ENCODE measurements around the gene TOMM20.
A peak's percentile ranks its signal among the peaks of the same experiment; 100 is the strongest.
"Not testable (repeated sequence)": the region's sequence is repeated elsewhere in the genome, so short reads cannot be mapped to it uniquely, and the experiment has no call there.

TOMM20 gene

DNA sequence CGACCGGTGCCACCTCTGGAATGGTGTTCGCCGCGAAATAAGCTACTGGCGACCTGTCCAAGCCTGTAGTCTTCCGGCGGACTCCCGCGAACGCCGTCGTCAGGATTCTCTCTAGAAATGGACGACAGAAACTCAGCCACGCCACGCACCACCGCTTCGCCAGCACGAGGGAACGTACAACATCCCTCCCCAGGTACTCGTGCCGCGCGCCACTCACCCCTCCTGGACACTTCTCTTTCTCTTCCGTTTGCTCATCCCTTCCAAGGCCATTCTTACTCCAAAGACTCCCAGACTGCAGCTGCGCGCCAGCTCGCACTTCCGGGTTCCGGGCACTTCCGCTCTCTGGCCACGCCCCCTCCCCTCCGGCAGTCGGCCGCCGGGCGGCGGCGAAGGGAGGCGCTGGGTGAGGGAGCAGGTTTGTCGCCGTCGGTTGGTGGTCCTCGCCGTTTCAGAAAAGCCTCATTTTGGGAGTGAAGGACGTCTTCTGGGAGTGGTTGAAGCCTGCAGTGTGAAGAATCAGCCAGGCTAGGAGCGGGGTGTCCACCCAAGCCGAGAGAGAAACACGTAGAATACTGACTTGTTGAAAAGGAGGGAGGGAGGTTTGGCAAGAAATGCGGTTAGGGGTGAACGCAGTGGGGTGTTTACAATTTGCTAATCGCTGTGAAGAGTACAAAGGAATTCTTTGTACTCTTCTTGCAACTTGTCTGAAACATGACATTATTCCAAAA is 32.5 kb upstream of the TOMM20 start, which contains the start of gene RBM34:
Gene RBM34, minus strand, starts transcription at position 294 of the 728 bp plus-strand sequence. Its CDS starts 24 bp downstream, at position 270.
- DNase-seq = peak; percentile 99
- Histone ChIP-seq H3K9me3 (ENCODE audit: severe bottlenecking) (no peaks in the 10 kb centered on the region), H3K4me3 (ENCODE audit: low read depth, low read length) (peak within 1 kb of the TSS; percentile 63), H3K36me3 (peaks cover 46% of the 10 kb centered on the region), H3K27me3 (ENCODE audit: insufficient read depth, low read depth, severe bottlenecking) (no peaks in the 10 kb centered on the region), H3K27ac (peak within 1 kb of the TSS; percentile 76)
- TF ChIP-seq, protein P1, sequence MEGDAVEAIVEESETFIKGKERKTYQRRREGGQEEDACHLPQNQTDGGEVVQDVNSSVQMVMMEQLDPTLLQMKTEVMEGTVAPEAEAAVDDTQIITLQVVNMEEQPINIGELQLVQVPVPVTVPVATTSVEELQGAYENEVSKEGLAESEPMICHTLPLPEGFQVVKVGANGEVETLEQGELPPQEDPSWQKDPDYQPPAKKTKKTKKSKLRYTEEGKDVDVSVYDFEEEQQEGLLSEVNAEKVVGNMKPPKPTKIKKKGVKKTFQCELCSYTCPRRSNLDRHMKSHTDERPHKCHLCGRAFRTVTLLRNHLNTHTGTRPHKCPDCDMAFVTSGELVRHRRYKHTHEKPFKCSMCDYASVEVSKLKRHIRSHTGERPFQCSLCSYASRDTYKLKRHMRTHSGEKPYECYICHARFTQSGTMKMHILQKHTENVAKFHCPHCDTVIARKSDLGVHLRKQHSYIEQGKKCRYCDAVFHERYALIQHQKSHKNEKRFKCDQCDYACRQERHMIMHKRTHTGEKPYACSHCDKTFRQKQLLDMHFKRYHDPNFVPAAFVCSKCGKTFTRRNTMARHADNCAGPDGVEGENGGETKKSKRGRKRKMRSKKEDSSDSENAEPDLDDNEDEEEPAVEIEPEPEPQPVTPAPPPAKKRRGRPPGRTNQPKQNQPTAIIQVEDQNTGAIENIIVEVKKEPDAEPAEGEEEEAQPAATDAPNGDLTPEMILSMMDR (IDR thresholded peaks at IDR 0.05; ENCODE audit: low read depth, low read length) = peak; percentile 47; the same call in 1 of the 2 replicates

DNA sequence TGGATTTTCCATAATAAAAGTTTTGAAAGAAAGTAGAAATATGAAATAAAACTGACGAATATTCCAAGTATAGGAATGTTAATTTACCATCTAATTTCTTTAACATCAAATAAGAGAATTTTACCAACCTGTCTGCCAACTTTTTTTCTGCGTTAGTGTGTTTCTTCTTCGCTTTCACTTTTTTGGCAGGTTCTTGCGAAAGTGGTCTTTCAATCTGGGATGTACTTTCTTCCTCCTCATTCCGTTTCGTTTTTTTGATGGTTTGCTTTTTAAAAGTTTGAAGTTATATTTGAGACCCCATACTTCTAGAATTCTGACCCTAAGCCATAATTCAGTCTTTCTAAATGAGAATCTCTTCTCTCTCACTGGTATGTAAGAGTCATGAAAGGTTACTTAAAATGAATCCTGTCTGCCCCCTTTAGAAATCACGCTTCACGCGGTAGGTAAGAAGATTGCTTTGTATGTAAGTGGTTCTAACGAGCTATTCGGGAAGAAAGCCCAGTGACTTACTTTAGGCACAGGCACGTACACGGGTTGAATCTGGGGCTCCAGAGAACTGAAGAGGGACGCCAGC is 31.8 kb upstream of the TOMM20 start:
- Histone ChIP-seq H3K27ac (peak overlapping the region; percentile 76), H3K27me3 (ENCODE audit: insufficient read depth, low read depth, severe bottlenecking) (no peaks in the 10 kb centered on the region), H3K4me3 (ENCODE audit: low read depth, low read length) (peak overlapping the region; percentile 63), H3K36me3 (peaks cover 49% of the 10 kb centered on the region), H3K9me3 (ENCODE audit: severe bottlenecking) (no peaks in the 10 kb centered on the region)
- DNase-seq = no peak
- TF ChIP-seq, protein P1 (IDR thresholded peaks at IDR 0.05; ENCODE audit: low read depth, low read length) = no peak

DNA sequence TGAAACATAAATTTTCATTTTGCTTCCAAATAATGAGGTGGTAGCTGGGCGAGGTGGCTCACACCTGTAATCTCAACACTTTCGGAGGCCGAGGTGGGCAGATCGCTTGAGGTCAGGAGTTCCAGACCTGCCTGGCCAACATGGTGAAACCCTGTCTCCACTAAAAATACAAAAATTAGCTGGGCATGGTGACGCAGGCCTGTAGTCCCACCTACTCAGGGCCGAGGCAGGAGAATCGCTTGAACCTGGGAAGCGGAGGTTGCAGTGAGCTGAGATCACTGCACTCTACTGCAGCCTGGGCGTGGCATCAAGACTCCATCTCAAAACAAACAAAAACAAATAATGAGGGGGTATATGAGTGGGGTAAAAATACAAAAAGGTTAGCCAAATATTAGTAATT is 31.3 kb upstream of the TOMM20 start:
- H3K36me3 ChIP-seq = peaks cover 51% of the 10 kb centered on the region
- DNase-seq; H3K27ac ChIP-seq; H3K27me3 ChIP-seq (ENCODE audit: insufficient read depth, low read depth, severe bottlenecking); H3K9me3 ChIP-seq (ENCODE audit: severe bottlenecking): not testable (repeated sequence)
- H3K4me3 ChIP-seq (ENCODE audit: low read depth, low read length) = peak overlapping the region; percentile 63

DNA sequence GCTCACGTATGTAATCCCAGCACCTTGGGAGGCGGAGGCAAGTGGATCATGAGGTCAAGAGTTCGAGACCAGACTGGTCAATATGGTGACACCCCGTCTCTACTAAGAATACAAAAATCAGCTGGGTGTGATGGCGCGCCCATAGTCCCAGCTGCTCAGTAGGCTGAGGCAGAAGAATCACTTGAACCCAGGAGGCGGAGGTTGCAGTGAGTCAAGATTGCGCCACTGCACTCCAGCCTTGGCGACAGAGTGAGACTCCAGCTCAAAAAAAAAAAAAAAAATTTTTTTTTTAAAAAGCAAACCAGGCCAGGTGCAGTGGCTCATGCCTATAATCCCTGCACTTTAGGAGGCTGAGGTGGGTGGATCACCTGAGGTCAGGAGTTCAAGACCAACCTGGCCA is 30.6 kb upstream of the TOMM20 start:
- peaks cover 57% of the 10 kb centered on the region for H3K36me3 ChIP-seq
- not testable (repeated sequence) for H3K4me3 ChIP-seq (ENCODE audit: low read depth, low read length); H3K27me3 ChIP-seq (ENCODE audit: insufficient read depth, low read depth, severe bottlenecking); DNase-seq; H3K27ac ChIP-seq; H3K9me3 ChIP-seq (ENCODE audit: severe bottlenecking)

DNA sequence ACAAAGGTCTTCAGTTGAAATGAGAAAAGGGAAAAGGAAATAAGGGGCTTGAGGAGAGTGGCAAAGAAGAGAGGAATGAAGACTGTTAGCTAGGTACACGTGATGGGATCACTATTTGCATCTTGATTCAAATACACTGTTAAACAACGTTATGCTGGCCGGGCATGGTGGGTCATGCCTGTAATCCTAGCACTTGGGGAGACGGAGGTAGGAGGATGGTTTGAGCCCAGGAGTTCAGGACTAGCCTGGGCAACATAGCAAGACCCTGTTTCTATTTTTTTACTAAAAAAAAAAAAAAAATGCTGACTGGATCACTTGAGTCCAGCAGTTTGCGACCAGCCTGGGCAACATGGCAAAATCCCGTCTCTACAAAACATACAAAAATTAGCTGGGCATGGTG is 30.0 kb upstream of the TOMM20 start:
- H3K27ac ChIP-seq = no peak overlapping the region
- H3K36me3 ChIP-seq = peaks cover 63% of the 10 kb centered on the region
- no peak overlapping the region for H3K4me3 ChIP-seq (ENCODE audit: low read depth, low read length)
- no peaks in the 10 kb centered on the region for H3K27me3 ChIP-seq (ENCODE audit: insufficient read depth, low read depth, severe bottlenecking)
- no peak for DNase-seq
- no peaks in the 10 kb centered on the region for H3K9me3 ChIP-seq (ENCODE audit: severe bottlenecking)
- TF ChIP-seq, protein P1 (IDR thresholded peaks at IDR 0.05; ENCODE audit: low read depth, low read length) = no peak

DNA sequence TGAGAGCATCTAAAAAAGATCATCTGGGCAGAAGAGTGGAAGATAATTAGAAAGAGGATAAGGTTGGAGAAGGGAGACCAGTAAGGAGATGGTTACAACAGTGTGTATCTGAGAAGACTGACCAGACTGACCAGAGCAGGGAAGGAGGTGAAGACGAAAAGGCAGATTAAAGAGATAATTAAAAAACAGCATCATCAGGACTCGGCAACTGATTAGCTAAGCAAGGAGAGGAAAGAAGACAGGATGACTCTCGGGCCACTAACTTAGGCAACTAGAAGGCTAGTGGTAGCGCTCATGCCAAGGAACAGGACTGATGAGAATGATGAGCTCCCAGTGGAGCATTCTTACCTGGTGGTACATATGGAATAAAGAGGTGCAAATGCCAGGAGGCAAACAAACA is 28.5 kb upstream of the TOMM20 start:
- H3K36me3 ChIP-seq = peaks cover 77% of the 10 kb centered on the region
- H3K4me3 ChIP-seq (ENCODE audit: low read depth, low read length) = no peak overlapping the region
- H3K27me3 ChIP-seq (ENCODE audit: insufficient read depth, low read depth, severe bottlenecking) = no peaks in the 10 kb centered on the region
- TF ChIP-seq, protein P1 (IDR thresholded peaks at IDR 0.05; ENCODE audit: low read depth, low read length) = no peak
- no peak overlapping the region for H3K27ac ChIP-seq
- DNase-seq = no peak
- H3K9me3 ChIP-seq (ENCODE audit: severe bottlenecking) = no peaks in the 10 kb centered on the region

Data from WERI-Rb-1 (cell line).